NCI-H2107 treated with DMSO at 0.1 percent for 48 hours (cell line): ENCODE measurements around the gene SLC14A1.
A peak's percentile ranks its signal among the peaks of the same experiment; 100 is the strongest.
"Not testable (repeated sequence)": the region's sequence is repeated elsewhere in the genome, so short reads cannot be mapped to it uniquely, and the experiment has no call there.

Experiments used
- DNase-seq: peaks from one replicate; lab custom pipeline; 2025; ENCODE audit not compliant: unreplicated experiment; lab: John Stamatoyannopoulos, UW

Gene SLC14A1

GRCh38 chr18:45753286-45753685 is 29.3 kb downstream of the SLC14A1 start:
- DNase-seq: no peak

DNA sequence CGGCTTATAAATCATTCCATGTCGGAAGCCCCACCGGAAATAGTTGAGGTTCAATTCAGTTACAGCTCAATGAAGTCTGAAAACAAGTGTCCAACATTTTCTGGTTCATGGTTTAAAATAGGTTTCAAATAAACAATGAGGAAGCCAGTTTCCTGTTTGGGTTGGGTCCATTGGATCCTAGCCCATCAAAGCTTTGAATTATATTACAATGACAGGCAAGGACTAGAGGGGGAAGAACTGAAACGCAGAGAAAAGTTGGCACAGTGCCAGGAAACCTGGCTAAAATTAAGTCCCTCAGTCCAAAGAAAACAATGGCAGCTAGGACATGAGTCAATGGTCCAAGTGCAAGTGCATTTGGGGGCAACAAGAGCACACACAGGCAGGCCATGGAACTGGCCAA is 32.0 kb downstream of the SLC14A1 start:
- DNase-seq: no peak

DNA sequence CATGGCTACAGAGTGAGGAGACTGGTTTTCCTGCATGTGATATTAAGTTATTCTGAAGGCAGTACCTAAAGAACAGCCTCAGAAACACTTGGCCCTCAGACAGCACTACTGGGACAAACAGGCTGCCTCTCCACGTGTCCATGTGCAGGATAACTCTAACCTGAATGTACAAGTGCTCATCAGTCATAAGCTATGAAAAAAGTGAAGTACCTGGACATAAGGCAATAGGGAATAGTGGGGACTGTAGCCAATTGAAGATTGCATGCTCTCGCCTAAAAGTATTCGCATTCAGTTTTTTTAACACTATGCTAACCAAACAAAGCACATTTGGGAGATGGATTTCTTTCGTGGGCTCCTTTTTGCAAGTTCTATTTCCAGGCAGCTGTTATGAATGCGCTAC is 33.0 kb downstream of the SLC14A1 start:
- DNase-seq: no peak

DNA sequence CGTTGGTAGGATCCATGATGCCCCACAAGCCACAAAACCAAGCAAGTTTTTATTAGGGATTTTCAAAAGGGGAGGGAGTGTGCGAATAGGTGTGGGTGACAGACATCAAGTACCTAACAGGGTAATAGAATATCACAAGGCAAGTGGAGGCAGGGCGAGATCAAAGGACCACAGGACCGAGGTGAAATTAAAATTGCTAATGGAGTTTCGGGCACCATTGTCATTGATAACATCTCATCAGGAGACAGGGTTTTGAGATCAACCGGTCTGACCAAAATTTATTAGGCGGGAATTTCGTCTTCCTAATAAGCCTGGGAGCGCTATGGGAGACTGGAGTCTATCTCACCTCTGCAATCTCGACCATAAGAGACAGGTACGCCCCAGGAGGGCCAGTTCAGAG is 33.7 kb downstream of the SLC14A1 start:
- DNase-seq: not testable (repeated sequence)

DNA sequence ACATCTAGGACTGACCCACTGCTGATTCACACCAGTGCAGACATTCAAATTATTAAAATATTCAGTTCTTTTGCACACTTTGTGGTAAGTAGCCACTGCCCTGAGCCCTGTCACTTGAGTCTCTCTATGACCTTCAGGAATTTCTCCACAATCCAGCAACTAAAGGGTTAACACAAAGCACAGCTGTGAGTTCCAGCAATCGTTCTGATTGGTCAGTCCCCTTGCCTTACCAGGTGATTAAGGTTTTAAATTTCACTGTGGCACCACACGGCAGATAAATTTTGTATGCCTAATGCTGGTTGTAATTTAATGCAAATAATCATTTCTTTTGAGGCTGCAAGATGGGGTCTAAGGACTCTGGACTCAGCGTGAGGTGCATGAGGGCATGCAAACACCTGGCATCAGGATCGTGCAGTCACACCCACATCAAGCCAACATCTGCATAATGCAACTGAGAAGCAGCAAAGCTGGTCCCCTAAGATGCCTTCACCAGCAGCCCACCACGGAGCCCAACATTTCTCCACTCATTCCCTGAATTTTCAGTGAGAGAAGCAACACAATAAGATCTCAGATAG is 36.6 kb downstream of the SLC14A1 start:
- no peak for DNase-seq

GRCh38 chr18:45761512-45762114 is 37.6 kb downstream of the SLC14A1 start:
- DNase-seq: no peak

DNA sequence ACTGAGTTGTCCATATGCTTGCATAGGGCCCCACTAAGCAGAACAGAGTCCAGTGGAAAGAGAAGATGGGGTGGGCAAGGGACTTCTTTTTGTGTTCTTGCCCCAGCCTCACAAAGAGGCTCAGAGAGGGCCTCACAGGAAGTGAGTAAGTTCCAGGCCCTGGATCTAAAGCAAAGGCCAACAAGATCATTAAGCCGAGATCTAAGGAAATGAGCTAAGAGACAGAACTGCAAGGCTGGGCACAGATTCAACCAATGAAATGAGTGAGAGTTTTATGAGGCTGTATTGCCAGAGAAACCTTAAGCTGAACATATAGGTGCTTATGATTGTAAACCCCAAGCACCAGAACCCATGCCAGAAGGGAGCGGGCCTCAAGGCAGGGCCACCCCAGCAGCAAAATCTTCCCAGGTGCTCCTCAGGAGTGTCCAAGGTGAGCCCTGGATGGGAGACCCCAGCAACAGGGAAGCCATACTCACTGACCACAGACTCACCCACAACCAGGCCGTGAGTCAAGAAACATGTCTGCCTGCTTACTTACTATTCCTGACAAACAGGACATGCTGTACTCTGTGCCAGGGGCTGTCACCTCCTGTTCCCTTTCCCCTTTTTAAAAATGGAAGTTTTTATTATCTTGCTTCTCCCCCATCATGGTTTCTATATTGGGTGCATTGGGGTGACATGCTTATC is 40.2 kb downstream of the SLC14A1 start:
- no peak for DNase-seq

GRCh38 chr18:45765796-45766195 is 41.8 kb downstream of the SLC14A1 start:
- no peak for DNase-seq

GRCh38 chr18:45771587-45772480 is 47.9 kb downstream of the SLC14A1 start:
- no peak for DNase-seq

- peak; percentile 44 for DNase-seq
Measured at GRCh38 chr18:45774065-45774521, 50.1 kb downstream of the SLC14A1 start.

DNA sequence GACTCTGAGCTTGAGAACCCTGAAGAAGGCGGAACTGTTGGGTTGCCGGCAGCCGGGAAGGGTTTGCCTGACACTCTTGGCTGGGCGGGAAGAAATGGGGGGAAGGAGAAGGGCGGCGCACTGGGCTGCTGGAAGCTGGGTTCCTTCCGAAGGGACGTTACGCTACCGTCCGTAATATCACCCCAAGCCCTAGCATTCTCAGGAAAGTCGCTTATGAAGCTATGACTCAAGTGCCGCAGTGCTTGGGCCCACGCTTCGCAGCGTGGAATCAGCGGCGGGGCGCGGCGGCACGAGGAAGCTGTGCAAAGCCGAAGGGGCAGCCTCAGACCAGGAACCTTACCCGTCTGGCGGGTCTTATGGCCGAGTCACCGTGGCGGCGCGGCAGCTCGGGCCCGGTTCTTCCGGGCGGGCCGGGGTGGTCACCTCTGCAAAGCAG is 51.3 kb downstream of the SLC14A1 start:
- no peak for DNase-seq

- no peak for DNase-seq
Measured at GRCh38 chr18:45775743-45776142, 51.8 kb downstream of the SLC14A1 start.

DNA sequence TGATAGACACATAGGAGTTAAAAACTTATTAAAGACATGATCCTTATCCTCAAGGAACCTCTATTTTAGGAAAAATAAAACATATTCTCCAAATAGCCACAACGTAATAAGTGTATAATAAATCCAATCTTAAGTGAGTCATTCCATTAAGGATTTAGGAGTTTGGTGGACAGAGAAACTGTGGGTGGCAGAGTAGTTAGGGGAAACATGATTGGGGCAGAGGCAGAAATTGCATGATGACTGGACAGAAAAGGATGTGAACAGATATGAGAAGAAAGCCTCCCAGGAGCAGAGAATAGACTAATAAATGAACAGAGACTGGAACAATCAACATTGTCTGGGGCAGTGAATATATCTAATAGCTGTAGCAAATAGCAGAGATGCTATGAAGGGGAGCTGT is 53.4 kb downstream of the SLC14A1 start:
- no peak for DNase-seq

DNA sequence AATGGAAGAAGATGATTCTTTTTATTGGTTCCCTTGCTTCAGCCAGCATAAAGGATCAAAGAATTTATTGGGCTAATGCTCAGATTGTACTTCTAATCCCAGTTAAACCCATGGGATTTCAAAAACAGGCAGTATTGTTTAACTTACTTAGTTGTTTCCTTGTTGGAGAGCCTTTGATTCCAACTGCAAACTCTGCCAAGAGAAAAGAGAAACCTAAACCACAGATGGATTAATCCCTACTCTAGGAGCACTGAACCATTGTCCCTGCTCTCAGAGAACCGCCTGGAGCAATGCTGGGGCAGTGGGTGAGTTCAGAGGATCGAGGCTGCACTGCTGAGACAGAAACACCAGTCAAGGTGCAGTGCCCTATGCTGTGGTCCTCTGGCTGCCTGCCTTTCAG is 56.6 kb downstream of the SLC14A1 start:
- peak; percentile 51 for DNase-seq

DNA sequence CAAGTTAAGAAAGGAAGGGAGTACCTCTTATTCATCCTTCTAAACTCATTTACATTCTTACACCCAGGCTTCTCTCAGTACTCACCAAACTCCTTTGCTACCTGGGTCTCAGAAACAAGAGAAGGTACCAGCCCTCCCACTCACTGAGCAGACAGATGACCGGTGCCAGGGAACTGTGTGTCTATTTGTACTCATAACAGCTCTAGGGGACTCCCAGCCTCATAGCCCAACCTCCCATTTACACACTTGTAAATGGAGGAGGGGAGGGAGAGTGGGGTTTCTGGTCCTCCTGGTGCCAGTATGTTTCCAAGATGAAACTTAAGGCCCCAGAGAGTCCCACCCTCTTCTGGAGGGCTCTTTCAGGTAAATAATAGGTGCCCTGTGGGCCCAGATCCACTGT is 58.7 kb downstream of the SLC14A1 start:
- no peak for DNase-seq

DNA sequence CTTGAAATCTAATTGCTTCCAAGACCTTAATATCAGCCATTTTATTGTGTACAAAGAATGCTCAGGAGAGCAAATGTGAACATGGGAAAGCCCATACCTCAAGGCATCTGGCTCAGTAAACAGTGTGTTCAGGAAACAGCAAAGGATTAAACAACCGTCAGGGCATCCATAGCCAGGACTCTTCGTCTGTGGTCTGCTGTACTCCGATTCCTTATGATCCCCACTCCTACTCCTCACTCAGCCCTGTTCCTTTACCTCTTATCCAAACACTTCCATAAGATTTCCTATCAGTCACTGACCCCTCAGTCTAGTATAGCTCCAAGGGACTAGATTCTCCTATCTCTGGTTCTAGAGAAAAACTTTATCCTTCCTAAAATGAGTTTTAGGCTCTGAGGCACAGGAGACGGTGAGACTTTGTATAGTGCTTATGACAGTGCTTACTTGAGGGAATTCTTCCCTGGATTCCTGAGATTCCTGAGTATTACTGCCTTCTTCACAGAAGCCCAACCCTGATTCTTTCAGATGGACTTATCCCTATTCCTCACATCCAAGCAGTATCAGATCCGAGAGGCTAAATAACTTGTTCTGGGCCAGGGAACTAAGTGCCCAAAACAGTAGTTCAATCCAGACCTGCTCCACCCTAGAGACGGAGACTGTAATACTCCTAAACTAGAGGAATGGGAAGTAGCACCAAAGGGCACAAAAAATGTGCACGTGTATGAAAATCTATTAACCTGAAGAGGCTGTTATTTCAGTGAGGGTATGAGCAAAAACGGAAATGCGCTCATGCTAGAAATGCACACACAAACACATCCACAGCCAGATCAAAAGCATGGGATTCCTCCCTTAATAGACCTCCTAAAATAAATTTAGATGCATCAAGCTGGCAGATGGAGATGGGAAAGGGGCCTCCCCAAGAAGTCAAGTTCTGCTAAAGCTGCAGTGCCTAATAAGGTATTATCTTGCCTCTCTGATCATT is 59.4 kb downstream of the SLC14A1 start:
- DNase-seq: no peak

- DNase-seq: no peak
Measured at GRCh38 chr18:45785134-45785533, 61.2 kb downstream of the SLC14A1 start.

GRCh38 chr18:45786941-45787340 is 63.0 kb downstream of the SLC14A1 start:
- no peak for DNase-seq

- no peak for DNase-seq
Measured at GRCh38 chr18:45787346-45787745, 63.4 kb downstream of the SLC14A1 start.

DNA sequence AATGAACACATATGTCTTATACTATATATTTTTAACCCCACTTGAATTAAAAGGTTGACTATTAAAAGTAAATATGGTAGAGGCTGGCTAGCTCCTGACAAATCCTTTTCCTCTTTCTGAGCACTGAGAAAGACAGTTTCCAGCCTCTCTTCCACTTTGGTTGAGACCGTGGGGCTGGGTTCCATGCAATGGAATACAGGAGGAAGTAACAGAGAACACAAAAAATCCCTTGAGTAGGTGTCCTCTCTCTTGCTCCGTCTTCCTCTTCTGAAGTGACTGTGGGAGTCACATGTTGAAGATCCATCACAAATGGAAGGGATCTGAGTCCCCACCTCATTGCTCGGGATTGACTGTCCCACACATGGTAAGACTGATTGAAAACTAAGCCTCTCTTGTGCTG is 64.9 kb downstream of the SLC14A1 start:
- DNase-seq: no peak
